22Rv1 (cell line): ENCODE measurements around the gene ABRAXAS1.

Source experiments
- H3K27ac ChIP-seq: fragments of 450-650 bp; 2 replicates; pipeline ENCODE4 v1.5.1; 2017
- ZFX ChIP-seq: fragments of 450-650 bp; IDR thresholded peaks from 2 replicates; pipeline ENCODE4 v1.6.1; 2017; ENCODE audit warnings: antibody characterized with exemption, borderline replicate concordance
- TF ChIP-seq, protein P1 (sequence below): fragments of 450-650 bp; IDR thresholded peaks from 2 replicates; pipeline ENCODE4 v1.5.1; 2017; ENCODE audit warnings: mild to moderate bottlenecking

ABRAXAS1 gene

DNA sequence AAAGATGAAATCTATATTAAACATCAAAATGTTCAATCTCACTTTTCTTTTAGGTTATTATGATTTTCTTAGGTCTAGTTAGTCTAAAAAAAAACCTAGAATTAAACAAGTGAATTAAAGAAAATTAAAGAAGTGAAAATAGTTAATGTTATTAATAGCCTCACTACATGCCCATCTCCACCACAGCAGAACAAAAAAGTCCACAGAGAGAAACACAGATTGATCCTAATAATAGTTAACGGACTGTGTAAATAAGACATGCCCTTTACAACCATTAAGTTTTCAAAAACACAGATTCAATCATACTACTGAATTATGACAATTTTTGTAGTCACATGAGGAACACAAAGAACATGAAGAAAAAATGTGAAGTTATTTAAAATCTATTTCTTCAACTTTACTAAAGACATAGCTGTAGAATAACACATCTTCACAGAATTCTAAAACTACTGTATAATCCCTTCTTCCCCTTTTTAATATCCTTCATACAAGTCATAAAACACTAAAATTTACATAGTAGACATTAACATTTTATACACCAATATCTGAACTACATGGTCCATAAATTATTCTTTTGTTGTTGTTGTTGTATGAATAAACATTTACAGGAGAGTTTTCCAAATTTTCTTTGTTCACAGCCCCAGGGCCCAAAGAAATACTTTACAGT, 44.6 kb downstream of the ABRAXAS1 start:
- H3K27ac ChIP-seq = no peak overlapping the region
- TF ChIP-seq, protein P1, sequence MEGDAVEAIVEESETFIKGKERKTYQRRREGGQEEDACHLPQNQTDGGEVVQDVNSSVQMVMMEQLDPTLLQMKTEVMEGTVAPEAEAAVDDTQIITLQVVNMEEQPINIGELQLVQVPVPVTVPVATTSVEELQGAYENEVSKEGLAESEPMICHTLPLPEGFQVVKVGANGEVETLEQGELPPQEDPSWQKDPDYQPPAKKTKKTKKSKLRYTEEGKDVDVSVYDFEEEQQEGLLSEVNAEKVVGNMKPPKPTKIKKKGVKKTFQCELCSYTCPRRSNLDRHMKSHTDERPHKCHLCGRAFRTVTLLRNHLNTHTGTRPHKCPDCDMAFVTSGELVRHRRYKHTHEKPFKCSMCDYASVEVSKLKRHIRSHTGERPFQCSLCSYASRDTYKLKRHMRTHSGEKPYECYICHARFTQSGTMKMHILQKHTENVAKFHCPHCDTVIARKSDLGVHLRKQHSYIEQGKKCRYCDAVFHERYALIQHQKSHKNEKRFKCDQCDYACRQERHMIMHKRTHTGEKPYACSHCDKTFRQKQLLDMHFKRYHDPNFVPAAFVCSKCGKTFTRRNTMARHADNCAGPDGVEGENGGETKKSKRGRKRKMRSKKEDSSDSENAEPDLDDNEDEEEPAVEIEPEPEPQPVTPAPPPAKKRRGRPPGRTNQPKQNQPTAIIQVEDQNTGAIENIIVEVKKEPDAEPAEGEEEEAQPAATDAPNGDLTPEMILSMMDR = no peak
- no peak for TF ChIP-seq ZFX

DNA sequence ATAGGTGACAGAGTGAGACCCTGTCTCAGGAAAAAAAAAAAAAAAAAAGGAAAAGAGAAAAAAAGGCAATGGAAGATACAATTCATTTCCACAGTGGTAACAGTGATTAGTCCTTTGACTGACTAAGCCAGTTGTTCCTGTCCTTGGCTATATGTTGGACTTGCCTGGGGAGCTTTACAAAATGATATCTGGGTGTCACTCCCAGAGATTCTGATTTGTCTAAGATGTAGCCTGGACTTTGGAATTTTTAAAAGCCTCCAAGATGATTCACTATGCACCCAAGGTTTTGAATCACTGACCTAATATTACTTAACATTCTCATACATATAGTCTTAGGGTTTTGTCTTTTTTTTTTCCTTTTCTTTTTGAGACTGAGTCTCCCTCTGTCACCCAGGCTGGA, 46.2 kb downstream of the ABRAXAS1 start:
- TF ChIP-seq, protein P1 = no peak
- TF ChIP-seq ZFX = no peak
- H3K27ac ChIP-seq = no peak overlapping the region

DNA sequence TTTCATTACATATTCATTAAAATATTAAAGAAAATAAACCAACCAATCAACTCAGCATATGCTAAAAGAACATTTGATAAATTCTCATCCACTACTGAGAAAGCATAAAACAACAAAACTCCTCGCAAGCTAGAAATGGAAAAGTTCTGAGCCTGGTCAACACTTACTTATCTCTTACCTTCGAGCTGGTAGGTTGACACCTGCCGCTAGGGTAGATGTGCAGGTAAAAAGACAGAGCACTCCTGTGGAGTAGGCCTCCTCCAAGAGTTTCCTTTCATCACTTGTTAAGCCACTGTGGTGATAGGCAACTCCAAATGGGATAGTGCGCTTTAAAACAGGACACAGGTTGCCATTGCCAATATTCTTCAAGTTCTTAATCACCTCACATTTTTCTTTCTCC, 48.2 kb downstream of the ABRAXAS1 start:
- H3K27ac ChIP-seq = no peak overlapping the region
- TF ChIP-seq ZFX = no peak
- TF ChIP-seq, protein P1 = no peak

DNA sequence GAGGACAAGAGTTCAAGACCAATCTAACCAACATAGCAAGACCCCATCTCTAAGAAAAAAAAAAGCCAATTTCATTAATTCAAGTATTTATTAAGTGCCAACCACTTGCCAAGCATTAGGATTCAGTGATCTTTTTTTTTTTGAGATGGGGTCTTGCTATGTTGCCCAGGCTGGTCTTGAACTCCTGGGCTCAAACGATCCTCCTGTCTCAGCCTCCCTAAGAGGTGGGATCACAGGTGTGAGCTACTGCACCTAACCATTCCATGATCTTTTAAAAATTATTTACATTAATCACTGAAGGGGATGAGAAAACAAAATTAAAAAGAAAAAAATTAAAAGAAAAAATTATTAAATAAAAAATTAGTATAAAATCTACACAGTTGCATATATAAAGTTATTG, 53.7 kb downstream of the ABRAXAS1 start:
- TF ChIP-seq, protein P1 = no peak
- TF ChIP-seq ZFX = no peak
- no peak overlapping the region for H3K27ac ChIP-seq

DNA sequence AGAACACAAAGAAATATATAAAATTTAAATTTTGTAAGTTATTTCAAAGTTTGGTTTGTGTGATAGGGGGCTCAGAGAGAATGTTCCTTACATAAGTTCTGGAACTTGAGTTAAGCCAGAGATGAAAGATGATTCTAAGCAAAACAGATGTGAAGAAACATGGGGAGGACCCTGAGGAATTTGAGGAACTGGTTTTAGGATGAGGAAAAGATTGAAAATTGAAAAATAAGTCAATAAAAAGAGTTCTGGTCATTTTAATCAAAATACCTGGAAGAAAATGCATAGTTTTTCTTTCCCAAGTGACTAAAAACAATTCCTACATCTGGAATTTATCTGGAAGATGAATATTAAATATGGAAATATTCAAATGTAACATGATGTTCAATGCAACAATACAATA, 66.7 kb downstream of the ABRAXAS1 start:
- no peak for TF ChIP-seq ZFX
- TF ChIP-seq, protein P1 = no peak
- no peak overlapping the region for H3K27ac ChIP-seq

DNA sequence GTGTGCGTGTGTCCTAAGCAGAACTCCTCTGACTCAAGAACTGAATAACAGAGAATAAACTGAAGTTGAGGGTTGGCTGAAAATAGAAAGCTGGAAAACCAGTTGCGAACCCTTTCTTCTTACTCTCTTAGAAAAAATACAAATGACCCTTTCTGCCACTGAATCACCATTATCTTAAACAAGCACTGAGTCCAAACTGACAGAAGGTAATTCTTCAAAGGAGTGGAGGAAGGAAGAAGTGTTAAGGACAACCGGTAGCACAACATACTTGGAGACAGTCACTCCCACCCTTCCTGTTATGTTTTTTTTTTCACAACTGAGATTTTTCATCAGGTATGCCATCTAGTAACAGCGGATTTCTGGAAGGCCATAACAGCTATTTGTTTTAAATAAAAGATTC, 67.3 kb downstream of the ABRAXAS1 start:
- H3K27ac ChIP-seq = no peak overlapping the region
- TF ChIP-seq, protein P1 = no peak
- TF ChIP-seq ZFX = no peak

DNA sequence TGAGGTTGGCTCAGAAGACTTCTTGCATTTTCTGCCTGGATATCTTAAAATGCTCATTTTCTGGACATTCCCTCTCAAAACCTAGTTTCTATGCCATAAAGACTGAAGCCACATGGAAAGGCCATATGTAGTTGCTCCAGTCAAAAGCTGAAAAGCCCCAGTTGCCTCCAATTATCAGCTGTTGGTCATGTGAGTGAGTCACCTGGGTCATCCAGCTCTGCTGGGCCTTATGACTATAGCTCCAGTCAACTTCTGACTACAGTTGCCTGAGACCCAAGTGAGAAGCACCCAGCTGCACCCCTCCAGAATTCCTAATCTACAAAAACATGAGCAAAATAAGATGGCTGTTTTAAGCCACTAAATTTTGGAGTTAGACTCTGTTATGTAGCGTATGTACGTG, 71.2 kb downstream of the ABRAXAS1 start:
- no peak overlapping the region for H3K27ac ChIP-seq
- TF ChIP-seq ZFX = no peak
- TF ChIP-seq, protein P1 = no peak
